Nephron (organoid): ENCODE measurements around the gene AK5.
"Not testable (repeated sequence)": the region's sequence is repeated elsewhere in the genome, so short reads cannot be mapped to it uniquely, and the experiment has no call there.

Experiments
- H3K27ac Mint-ChIP-seq, 3 experiments: 2 replicates each; pipeline ENCODE4 v1.8.0; 2020; ENCODE audit warnings: mixed read lengths in 3 of 3, mild to moderate bottlenecking in 2 of 3, moderate library complexity in 1 of 3
- H3K27me3 Mint-ChIP-seq: 2 replicates; pipeline ENCODE4 v1.8.0; 2021; ENCODE audit warnings: low read depth, mild to moderate bottlenecking, moderate library complexity, mixed read lengths
- H3K36me3 Mint-ChIP-seq: 2 replicates; pipeline ENCODE4 v1.8.0; 2020; ENCODE audit warnings: low read depth, mixed read lengths
- H3K4me1 Mint-ChIP-seq: 2 replicates; pipeline ENCODE4 v1.8.0; 2020; ENCODE audit warnings: mixed read lengths
- H3K4me3 Mint-ChIP-seq, 3 experiments: 2 replicates each; pipeline ENCODE4 v1.8.0; 2020; ENCODE audit warnings: mild to moderate bottlenecking in 3 of 3, mixed read lengths in 3 of 3, moderate library complexity in 2 of 3
- H3K9me3 Mint-ChIP-seq: 2 replicates; pipeline ENCODE4 v1.8.0; 2020; ENCODE audit warnings: mixed read lengths
- TF ChIP-seq, protein P1 (sequence below), 3 experiments: fragments of 200-600 bp; sonication (generic); IDR thresholded peaks; one replicate each; pipeline ENCODE4 v1.5.0; 2021; ENCODE audit warnings: antibody characterized with exemption in 3 of 3; ENCODE audit not compliant: unreplicated experiment in 3 of 3

AK5 gene

GRCh38 chr1:77310924-77311323 is 29.1 kb downstream of the AK5 start:
- no peak overlapping the region for H3K4me3 Mint-ChIP-seq

GRCh38 chr1:77312364-77312763 is 30.5 kb downstream of the AK5 start:
- H3K4me3 Mint-ChIP-seq, H3K9me3 Mint-ChIP-seq, H3K27ac Mint-ChIP-seq, H3K27me3 Mint-ChIP-seq, H3K36me3 Mint-ChIP-seq, H3K4me1 Mint-ChIP-seq: not testable (repeated sequence)

More at GRCh38 chr1:77310924-77311323, 29.1 kb downstream of the AK5 start:
- TF ChIP-seq, protein P1, sequence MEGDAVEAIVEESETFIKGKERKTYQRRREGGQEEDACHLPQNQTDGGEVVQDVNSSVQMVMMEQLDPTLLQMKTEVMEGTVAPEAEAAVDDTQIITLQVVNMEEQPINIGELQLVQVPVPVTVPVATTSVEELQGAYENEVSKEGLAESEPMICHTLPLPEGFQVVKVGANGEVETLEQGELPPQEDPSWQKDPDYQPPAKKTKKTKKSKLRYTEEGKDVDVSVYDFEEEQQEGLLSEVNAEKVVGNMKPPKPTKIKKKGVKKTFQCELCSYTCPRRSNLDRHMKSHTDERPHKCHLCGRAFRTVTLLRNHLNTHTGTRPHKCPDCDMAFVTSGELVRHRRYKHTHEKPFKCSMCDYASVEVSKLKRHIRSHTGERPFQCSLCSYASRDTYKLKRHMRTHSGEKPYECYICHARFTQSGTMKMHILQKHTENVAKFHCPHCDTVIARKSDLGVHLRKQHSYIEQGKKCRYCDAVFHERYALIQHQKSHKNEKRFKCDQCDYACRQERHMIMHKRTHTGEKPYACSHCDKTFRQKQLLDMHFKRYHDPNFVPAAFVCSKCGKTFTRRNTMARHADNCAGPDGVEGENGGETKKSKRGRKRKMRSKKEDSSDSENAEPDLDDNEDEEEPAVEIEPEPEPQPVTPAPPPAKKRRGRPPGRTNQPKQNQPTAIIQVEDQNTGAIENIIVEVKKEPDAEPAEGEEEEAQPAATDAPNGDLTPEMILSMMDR (IDR thresholded peaks at IDR 0.05; ENCODE audit: unreplicated experiment in 3 of 3), result no peak
- no peaks in the 10 kb centered on the region for H3K36me3 Mint-ChIP-seq
- peaks cover 3% of the 10 kb centered on the region for H3K9me3 Mint-ChIP-seq
- H3K4me1 Mint-ChIP-seq, result no peaks in the 10 kb centered on the region
- no peak overlapping the region for H3K27ac Mint-ChIP-seq
- no peaks in the 10 kb centered on the region for H3K27me3 Mint-ChIP-seq

- Mint-ChIP-seq H3K4me3 (no peak overlapping the region), H3K4me1 (no peaks in the 10 kb centered on the region), H3K36me3 (no peaks in the 10 kb centered on the region), H3K27ac (no peak overlapping the region), H3K9me3 (no peaks in the 10 kb centered on the region), H3K27me3 (no peaks in the 10 kb centered on the region)
- TF ChIP-seq, protein P1 (IDR thresholded peaks at IDR 0.05; ENCODE audit: unreplicated experiment in 3 of 3), result peak in 2 of 3 experiments; percentile 16
These were observed 31.7 kb downstream of the AK5 start for GRCh38 chr1:77313491-77313890.

GRCh38 chr1:77316006-77316405 is 34.2 kb downstream of the AK5 start:
- H3K9me3 Mint-ChIP-seq, result no peaks in the 10 kb centered on the region
- H3K27me3 Mint-ChIP-seq, result no peaks in the 10 kb centered on the region
- no peak overlapping the region for H3K27ac Mint-ChIP-seq
- H3K36me3 Mint-ChIP-seq, result no peaks in the 10 kb centered on the region
- H3K4me3 Mint-ChIP-seq, result no peak overlapping the region
- H3K4me1 Mint-ChIP-seq, result no peaks in the 10 kb centered on the region
- TF ChIP-seq, protein P1 (IDR thresholded peaks at IDR 0.05; ENCODE audit: unreplicated experiment in 3 of 3), result no peak

DNA sequence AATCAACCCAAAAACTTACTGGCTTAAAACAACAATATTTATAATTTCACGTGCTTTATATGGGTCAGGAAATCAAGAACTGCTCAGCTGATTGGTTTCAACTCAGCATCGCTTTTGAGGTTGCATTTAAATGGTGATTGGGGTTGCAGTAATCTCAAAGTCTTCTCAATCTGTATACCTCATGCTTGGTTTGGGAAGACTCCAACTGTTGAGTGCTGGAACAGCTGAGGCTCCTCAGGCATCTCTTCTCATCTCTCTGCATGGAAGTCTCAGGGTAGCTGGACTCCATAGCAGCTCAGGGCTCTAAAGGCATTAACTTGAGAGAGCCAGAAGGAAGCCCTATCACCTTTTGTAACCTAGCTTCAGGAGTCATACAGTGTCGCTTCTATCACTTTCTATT is 35.1 kb downstream of the AK5 start:
- TF ChIP-seq, protein P1 (IDR thresholded peaks at IDR 0.05; ENCODE audit: unreplicated experiment in 3 of 3), result no peak

DNA sequence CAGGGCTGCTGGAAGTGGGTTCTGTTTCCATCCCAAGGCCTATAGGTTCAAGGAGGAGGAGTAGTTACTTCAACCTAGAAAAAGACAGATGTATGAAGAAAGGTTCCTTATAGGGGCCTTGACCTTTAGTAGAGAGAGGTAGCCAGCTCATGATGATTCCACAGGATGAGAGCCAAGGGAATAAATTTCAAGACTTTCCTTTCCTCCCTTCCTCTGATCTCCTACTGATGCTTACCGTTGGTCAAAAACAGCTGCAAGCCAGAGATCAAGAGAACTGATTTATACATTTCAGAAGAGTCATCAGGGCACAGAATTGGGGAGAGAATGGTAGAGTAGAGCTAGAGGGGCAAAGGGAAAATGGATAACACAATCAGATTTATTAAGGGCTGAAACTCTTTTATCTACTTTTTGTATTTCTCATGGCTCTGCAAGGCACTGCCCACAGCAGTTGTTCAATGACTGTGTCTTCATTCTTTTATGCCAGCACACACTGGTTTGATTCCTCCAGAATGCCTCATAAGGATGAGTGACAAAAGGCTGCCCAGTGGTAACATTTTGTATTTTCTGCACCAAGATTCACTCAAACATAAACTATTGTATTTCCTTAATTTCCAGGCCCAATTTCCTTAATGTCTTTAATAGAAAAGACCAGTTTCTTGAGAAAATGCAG is 37.4 kb downstream of the AK5 start:
- no peak overlapping the region for H3K27ac Mint-ChIP-seq
- TF ChIP-seq, protein P1 (IDR thresholded peaks at IDR 0.05; ENCODE audit: unreplicated experiment in 3 of 3), result no peak
- no peaks in the 10 kb centered on the region for H3K27me3 Mint-ChIP-seq
- H3K4me1 Mint-ChIP-seq, result no peaks in the 10 kb centered on the region
- H3K9me3 Mint-ChIP-seq, result no peaks in the 10 kb centered on the region
- H3K36me3 Mint-ChIP-seq, result no peaks in the 10 kb centered on the region
- no peak overlapping the region for H3K4me3 Mint-ChIP-seq

More for the DNA sequence above, 35.1 kb downstream of the AK5 start:
- Mint-ChIP-seq H3K27ac (no peak overlapping the region), H3K4me1 (no peaks in the 10 kb centered on the region), H3K9me3 (no peaks in the 10 kb centered on the region), H3K36me3 (no peaks in the 10 kb centered on the region), H3K27me3 (no peaks in the 10 kb centered on the region), H3K4me3 (no peak overlapping the region)
